GM21390 (cell line): ENCODE data around the gene GDI2.

Source experiments
- ATAC-seq: cut with Tn5 transposase; IDR thresholded peaks from one replicate; pipeline ENCODE4 v1.9.1; 2021; ENCODE audit not compliant: unreplicated experiment

The GDI2 gene

DNA sequence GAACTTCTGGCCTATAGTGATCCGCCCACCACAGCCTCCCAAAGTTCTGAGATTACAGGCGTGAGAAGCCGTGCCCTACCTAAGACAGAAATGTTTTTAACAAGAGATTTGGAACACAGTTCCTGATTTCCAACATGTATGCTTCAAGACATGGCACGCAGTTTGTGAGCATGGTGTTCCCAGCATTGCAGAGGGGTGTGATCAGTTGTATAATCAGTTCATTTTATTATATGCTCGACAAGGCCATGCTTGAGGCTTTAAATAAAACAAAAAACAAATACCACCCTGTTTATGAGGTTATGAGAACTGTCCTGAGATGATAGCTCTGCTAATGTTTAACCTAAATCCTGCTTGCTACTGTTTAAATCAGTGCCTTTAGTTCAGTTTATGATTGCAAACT, 68.4 kb downstream of the GDI2 start:
- ATAC-seq: no peak

- no peak for ATAC-seq
Measured at GRCh38 chr10:5743736-5744135, 69.5 kb downstream of the GDI2 start.

GRCh38 chr10:5742116-5742515, 71.1 kb downstream of the GDI2 start:
- ATAC-seq: no peak

- no peak for ATAC-seq
Measured at GRCh38 chr10:5741276-5741675, 72.0 kb downstream of the GDI2 start.

DNA sequence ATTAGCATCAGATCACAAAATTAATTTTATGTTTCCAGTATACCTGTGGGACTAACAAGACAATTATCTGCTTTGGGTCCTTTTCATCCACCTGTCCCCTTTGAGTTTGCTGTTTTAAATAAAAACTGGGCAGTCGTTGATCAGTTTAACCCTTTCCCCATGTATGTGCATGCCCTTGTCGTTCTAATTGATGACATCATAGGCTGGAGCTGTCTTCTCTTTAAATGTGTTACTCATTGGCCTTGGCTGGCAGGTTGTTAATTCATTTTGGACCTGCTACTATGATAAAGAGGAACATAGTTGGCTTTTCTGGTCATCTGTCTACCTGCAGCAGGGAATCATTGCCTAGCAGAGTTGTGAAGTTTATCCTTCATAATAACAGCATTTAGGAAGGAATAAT, 74.8 kb downstream of the GDI2 start:
- ATAC-seq: no peak

- ATAC-seq: no peak
Measured at GRCh38 chr10:5737352-5737751, 75.9 kb downstream of the GDI2 start.

DNA sequence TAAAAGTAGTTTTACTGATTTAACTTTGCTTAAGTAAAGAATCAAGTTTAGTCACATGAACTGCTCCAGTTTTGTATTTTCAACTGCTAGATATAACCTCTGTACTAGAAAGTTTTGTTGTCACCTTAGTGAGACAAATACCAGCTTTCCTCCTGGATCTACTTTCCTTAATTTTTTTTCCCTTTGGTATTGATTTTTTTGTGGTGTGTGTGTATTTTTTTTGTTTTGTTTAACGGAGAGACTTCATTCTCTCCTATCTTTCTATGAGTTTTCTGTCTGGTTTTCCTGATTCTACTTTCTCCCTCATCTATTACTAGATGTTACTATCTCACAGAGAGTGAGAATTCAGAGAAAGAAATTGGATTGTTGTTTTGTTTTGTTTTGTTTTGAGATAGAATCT, 76.6 kb downstream of the GDI2 start:
- ATAC-seq: no peak

GRCh38 chr10:5735119-5735518, 78.1 kb downstream of the GDI2 start:
- ATAC-seq: no peak

DNA sequence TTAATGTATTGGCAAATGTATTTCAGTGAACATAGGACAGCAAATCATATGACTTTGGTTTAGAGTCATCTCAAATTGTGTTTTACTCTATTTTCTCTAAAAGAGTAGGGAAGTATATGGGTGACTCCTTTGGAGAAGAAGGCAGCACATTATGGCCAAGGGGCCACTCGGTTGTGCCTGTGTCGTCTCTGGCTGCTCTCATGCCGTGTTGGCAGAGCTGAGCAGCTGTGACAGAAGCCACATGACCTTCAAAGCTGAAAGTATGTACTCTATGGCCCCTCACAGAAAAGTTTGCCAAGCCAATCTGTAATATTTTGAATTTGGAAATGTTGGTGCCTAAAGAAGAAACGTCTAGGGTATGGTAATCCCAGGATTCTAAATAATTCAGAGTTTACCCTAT, 81.1 kb downstream of the GDI2 start:
- ATAC-seq: no peak

DNA sequence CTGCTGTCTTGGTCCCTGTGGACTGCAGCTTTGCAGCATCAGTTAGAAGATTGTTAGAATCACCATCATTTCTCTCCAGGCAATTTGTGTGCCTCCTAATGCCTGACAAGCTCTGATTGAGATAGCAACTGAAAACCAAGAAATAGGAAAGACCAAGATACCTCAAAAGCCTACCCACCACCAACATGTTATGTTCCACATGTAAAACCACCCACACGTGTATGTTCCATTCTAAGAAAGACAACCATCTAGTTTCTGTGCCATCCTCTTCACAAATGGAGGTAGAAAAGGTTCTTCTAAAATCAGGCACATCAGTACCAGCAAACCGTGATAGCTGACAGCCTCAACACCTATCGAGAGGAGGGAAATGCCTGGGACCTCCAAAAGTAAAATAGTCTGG, 81.7 kb downstream of the GDI2 start:
- ATAC-seq: no peak

DNA sequence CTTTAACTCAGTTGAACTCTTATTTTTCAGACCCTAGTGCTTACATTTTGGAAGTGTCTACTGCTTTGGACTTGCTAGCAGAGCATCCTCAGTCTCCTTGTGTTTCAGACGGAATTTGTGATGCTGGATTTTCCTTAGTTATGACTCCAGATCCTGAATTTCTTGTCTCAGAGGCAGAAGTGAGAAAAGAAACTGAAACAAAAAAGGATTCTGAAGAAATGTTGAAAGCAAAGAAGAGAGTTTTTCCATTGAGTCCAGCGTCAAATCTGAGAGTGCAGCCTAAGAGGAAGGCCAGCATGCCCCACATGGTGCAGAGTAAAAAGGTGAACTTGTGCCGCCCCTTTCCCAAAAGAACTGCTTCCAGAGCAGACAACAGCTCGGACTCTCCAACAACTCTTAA, 82.5 kb downstream of the GDI2 start:
- ATAC-seq: no peak

- no peak for ATAC-seq
Measured at GRCh38 chr10:5723692-5724091, 89.5 kb downstream of the GDI2 start.

DNA sequence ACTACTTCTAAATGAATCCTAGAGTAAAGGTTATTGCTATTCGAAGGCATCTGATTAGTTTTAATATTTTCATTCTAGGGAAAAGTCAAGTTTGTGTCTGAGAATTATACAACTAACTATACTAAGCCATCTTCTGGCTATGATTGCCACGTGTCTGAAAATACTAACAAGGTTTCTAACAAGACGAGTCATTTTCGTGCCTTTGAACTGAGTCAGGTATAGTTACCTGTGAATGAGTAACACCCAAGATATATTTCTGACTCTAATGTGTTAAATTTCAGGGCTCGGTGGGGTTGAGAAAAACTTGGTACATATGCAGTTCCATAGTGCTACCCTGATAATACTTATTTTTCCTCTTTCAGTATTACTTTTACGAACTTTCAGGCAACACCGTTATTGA, 93.1 kb downstream of the GDI2 start:
- no peak for ATAC-seq

- no peak for ATAC-seq
Measured at GRCh38 chr10:5719546-5719945, 93.7 kb downstream of the GDI2 start.
